ENCODE data around the gene GREM2.

DNA sequence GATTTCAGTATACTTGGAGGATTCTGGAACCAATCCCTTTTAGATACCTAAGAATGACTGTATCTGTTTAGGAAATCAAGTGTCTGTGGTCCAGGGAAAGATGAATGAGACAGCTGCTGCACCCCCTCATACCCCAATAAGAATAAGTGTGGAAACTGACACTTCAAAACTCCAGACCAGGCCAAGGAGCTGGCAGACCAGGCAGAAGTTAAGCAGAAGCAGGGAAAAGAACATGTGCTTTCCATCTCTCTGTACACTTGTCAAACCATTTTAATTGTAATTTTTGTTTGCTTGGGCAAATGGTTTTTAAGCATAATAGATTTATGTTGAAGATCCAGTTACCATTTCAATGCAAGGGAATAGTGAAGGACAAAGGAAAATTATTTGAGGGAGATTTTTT, 100.2 kb downstream of the GREM2 start:
- TF ChIP-seq, protein P1, sequence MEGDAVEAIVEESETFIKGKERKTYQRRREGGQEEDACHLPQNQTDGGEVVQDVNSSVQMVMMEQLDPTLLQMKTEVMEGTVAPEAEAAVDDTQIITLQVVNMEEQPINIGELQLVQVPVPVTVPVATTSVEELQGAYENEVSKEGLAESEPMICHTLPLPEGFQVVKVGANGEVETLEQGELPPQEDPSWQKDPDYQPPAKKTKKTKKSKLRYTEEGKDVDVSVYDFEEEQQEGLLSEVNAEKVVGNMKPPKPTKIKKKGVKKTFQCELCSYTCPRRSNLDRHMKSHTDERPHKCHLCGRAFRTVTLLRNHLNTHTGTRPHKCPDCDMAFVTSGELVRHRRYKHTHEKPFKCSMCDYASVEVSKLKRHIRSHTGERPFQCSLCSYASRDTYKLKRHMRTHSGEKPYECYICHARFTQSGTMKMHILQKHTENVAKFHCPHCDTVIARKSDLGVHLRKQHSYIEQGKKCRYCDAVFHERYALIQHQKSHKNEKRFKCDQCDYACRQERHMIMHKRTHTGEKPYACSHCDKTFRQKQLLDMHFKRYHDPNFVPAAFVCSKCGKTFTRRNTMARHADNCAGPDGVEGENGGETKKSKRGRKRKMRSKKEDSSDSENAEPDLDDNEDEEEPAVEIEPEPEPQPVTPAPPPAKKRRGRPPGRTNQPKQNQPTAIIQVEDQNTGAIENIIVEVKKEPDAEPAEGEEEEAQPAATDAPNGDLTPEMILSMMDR (IDR thresholded peaks at IDR 0.05): no peak
- no peak for TF ChIP-seq EZH2 (IDR thresholded peaks at IDR 0.05; ENCODE audit: borderline replicate concordance, insufficient read depth, low read depth, low read length, poor library complexity, severe bottlenecking)
